SK-N-SH treated with all-trans-retinoic acid at 6 μM for 48 hours (cell line): Measurements from ENCODE around the gene GIMAP1.

Experiments
- CREB5 ChIP-seq: fragments of 250-450 bp; sonication (Bioruptor Pico); IDR thresholded peaks from 2 replicates; pipeline ENCODE4 v1.5.1; 2020; ENCODE audit warnings: low read depth, mild to moderate bottlenecking, moderate library complexity
- PATZ1 ChIP-seq: fragments of 250-450 bp; sonication (Bioruptor Pico); IDR thresholded peaks from 2 replicates; pipeline ENCODE4 v1.8.0; 2020; ENCODE audit warnings: mild to moderate bottlenecking, moderate library complexity, borderline replicate concordance
- ZFP3 ChIP-seq: fragments of 250-450 bp; sonication (Bioruptor Pico); IDR thresholded peaks from 2 replicates; pipeline ENCODE4 v1.5.0; 2020; ENCODE audit warnings: mild to moderate bottlenecking, moderate library complexity

- TF ChIP-seq PATZ1 (CRISPR knock-in tag) = no peak
- TF ChIP-seq CREB5 (CRISPR knock-in tag) = no peak
- TF ChIP-seq ZFP3 (CRISPR knock-in tag) = no peak
Measured at GRCh38 chr7:150733482-150734095, 17.2 kb downstream of the GIMAP1 start.
